GOT3 (cell line): ENCODE data around the gene FLT3LG.

Source experiments
- DNase-seq: peaks from one replicate; lab custom pipeline; 2025; ENCODE audit warnings: mixed read lengths; lab: John Stamatoyannopoulos, UW

FLT3LG gene

GRCh38 chr19:49512970-49513745, 39.1 kb downstream of the FLT3LG start:
- DNase-seq, result no peak

- DNase-seq, result no peak
Measured at GRCh38 chr19:49513746-49514118, 39.7 kb downstream of the FLT3LG start.

GRCh38 chr19:49514151-49514550, 40.1 kb downstream of the FLT3LG start:
- no peak for DNase-seq

- no peak for DNase-seq
Measured at GRCh38 chr19:49515767-49516166, 41.8 kb downstream of the FLT3LG start.

- DNase-seq, result no peak
Measured at GRCh38 chr19:49518033-49518432, 44.0 kb downstream of the FLT3LG start.

GRCh38 chr19:49520705-49521319, 46.8 kb downstream of the FLT3LG start:
- DNase-seq, result no peak

GRCh38 chr19:49524812-49525455, 50.9 kb downstream of the FLT3LG start:
- DNase-seq, result no peak

GRCh38 chr19:49528211-49528771, 54.3 kb downstream of the FLT3LG start:
- DNase-seq, result no peak

GRCh38 chr19:49530708-49531107, 56.7 kb downstream of the FLT3LG start:
- no peak for DNase-seq

GRCh38 chr19:49533551-49534488, 59.8 kb downstream of the FLT3LG start:
- no peak for DNase-seq

- DNase-seq, result no peak
Measured at GRCh38 chr19:49534632-49535385, 60.8 kb downstream of the FLT3LG start.
